ENCODE results near the gene DUSP10.

DNA sequence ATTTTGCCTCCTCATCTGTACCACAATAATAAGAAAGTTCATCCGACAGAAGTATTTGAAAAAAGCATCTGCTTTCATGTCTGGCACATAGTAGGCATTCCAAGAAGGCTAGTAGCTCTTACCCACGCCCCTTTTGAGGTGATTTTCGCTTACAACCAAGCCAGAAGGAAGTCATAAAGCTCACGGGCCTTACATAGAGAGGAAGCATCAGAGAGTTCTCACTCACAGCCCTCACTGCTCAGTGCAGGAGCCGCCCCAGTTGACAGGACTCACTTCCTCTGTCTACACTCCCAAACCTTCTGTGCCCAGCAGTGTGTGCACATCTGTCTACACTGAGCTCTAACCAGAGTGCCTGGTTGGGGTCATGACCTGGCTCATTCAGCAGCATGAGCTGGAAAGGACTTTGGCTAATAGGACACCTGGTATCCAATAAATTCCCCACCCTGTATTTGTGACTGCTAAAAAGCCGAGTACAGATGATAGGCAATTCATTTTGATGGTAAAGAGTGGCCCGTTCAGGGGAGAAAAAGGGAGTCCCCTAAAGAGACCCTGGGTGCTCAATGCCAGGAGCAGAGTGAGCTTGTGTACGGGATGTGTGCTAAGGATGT, 36.8 kb upstream of the DUSP10 start:
- TF ChIP-seq, protein P1, sequence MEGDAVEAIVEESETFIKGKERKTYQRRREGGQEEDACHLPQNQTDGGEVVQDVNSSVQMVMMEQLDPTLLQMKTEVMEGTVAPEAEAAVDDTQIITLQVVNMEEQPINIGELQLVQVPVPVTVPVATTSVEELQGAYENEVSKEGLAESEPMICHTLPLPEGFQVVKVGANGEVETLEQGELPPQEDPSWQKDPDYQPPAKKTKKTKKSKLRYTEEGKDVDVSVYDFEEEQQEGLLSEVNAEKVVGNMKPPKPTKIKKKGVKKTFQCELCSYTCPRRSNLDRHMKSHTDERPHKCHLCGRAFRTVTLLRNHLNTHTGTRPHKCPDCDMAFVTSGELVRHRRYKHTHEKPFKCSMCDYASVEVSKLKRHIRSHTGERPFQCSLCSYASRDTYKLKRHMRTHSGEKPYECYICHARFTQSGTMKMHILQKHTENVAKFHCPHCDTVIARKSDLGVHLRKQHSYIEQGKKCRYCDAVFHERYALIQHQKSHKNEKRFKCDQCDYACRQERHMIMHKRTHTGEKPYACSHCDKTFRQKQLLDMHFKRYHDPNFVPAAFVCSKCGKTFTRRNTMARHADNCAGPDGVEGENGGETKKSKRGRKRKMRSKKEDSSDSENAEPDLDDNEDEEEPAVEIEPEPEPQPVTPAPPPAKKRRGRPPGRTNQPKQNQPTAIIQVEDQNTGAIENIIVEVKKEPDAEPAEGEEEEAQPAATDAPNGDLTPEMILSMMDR (conservative IDR thresholded peaks at IDR 0.05 in 1 of 2, IDR thresholded peaks at IDR 0.05 in 1 of 2; ENCODE audit: low read depth in 1 of 2, low read length in 2 of 2): no peak
- no peak for TF ChIP-seq EZH2 (IDR thresholded peaks at IDR 0.05; ENCODE audit: low read length, missing control alignments)
